A549 (cell line): ENCODE data around the gene CHN1. TPM values are rescaled to one million over a fixed set of nuclear protein-coding genes. Genes with fewer than 3 reads are reported as not detected.
A peak's percentile ranks its signal among the peaks of the same experiment; 100 is the strongest.

Experiments used
- ATAC-seq, 2 experiments: fragments of 200-7000 bp in 1 of 2; fragments of >200 bp in 1 of 2; cut with Nextera tagmentation in 1 of 2; cut with Tn5 transposase in 1 of 2; 3 replicates each; pipeline versions ENCODE4 v1.8.0 to v1.9.1; 2018 to 2020; ENCODE audit warnings: mild to moderate bottlenecking in 1 of 2, moderate library complexity in 1 of 2
- CTCF ChIA-PET: fragments of 300-600 bp; sonication (Branson Sonifier 250); formaldehyde crosslinking; extraction: SDS; loops from one replicate; lab custom pipeline; 2021; ENCODE audit warnings: antibody characterized with exemption, inconsistent platforms; lab: Yijun Ruan, JAX
- POLR2A ChIA-PET: fragments of 350-600 bp; formaldehyde crosslinking; extraction: SDS; loops from one replicate; lab custom pipeline; 2021; ENCODE audit warnings: antibody characterized with exemption, inconsistent platforms; lab: Yijun Ruan, JAX
- DNase-seq, 2 experiments: peaks; one replicate each; pipeline versions ENCODE4 v3.0.0 to v3.0.0-alpha.2; 2011 to 2016; ENCODE audit warnings: low read depth in 1 of 2, low spot score in 1 of 2
- FAIRE-seq: peaks from 2 replicates; lab custom pipeline; 2011; peaks lifted over from hg19 to GRCh38; lab: Jason Lieb, UNC
- H3K27ac ChIP-seq, 2 experiments: fragments of >200 bp; sonication (Bioruptor Twin); formaldehyde crosslinking; 3 replicates each; pipeline ENCODE4 v1.5.1; 2016 to 2017
- H3K4me1 ChIP-seq: fragments of >200 bp; sonication (Bioruptor Twin); formaldehyde crosslinking; 3 replicates; pipeline ENCODE4 v1.6.1; 2016
- H3K4me2 ChIP-seq: fragments of >200 bp; sonication (Bioruptor Twin); formaldehyde crosslinking; 3 replicates; pipeline ENCODE4 v1.6.1; 2016
- H3K4me3 ChIP-seq: fragments of >200 bp; sonication (Bioruptor Twin); formaldehyde crosslinking; 3 replicates; pipeline ENCODE4 v1.5.1; 2016
- H3K9me3 ChIP-seq: fragments of >200 bp; sonication (Bioruptor Twin); formaldehyde crosslinking; 3 replicates; pipeline ENCODE4 v1.6.1; 2016
- CBX2 ChIP-seq: fragments of 200-600 bp; sonication (generic); IDR thresholded peaks from 2 replicates; pipeline ENCODE4 v1.6.1; 2016; ENCODE audit warnings: low read depth, mild to moderate bottlenecking, borderline replicate concordance
- CBX8 ChIP-seq: fragments of 200-600 bp; sonication (generic); IDR thresholded peaks from 2 replicates; pipeline ENCODE4 v1.6.1; 2016
- CHD2 ChIP-seq: fragments of 150-350 bp; IDR thresholded peaks from 2 replicates; pipeline ENCODE4 v1.6.1; 2014; ENCODE audit warnings: low read length; ENCODE audit not compliant: partially characterized antibody
- CHD4 ChIP-seq: fragments of 200-600 bp; sonication (generic); IDR thresholded peaks from 2 replicates; pipeline ENCODE4 v1.6.1; 2016; ENCODE audit warnings: antibody characterized with exemption, mild to moderate bottlenecking, borderline replicate concordance
- EHF ChIP-seq: fragments of 250-450 bp; sonication (Bioruptor Pico); IDR thresholded peaks from 2 replicates; pipeline ENCODE4 v1.5.0; 2020; ENCODE audit warnings: mild to moderate bottlenecking
- EHMT2 ChIP-seq: fragments of 200-600 bp; sonication (generic); IDR thresholded peaks from 2 replicates; pipeline ENCODE4 v1.6.1; 2016; ENCODE audit warnings: antibody characterized with exemption, low read depth, mild to moderate bottlenecking, moderate library complexity
- FOSB ChIP-seq: fragments of 250-450 bp; sonication (Bioruptor Pico); IDR thresholded peaks from 2 replicates; pipeline ENCODE4 v1.5.0; 2020; ENCODE audit warnings: mild to moderate bottlenecking, moderate library complexity
- FOSL2 ChIP-seq, 2 experiments: fragments of 450-650 bp in 1 of 2; fragments of >200 bp in 1 of 2; sonication (Bioruptor Twin) in 1 of 2; formaldehyde crosslinking; IDR thresholded peaks; 2 replicates each; pipeline versions ENCODE4 v1.5.0 to v1.6.1; 2016 to 2020; ENCODE audit warnings: mild to moderate bottlenecking in 1 of 2, moderate library complexity in 1 of 2
- HOXA7 ChIP-seq: fragments of 250-450 bp; sonication (Bioruptor Pico); IDR thresholded peaks from 2 replicates; pipeline ENCODE4 v1.5.0; 2020; ENCODE audit warnings: mild to moderate bottlenecking, moderate library complexity
- HOXB5 ChIP-seq: fragments of 250-450 bp; sonication (Bioruptor Pico); IDR thresholded peaks from 2 replicates; pipeline ENCODE4 v1.5.0; 2020; ENCODE audit warnings: mild to moderate bottlenecking, moderate library complexity
- KDM1A ChIP-seq: fragments of 200-600 bp; sonication (generic); IDR thresholded peaks from 2 replicates; pipeline ENCODE4 v1.6.1; 2016; ENCODE audit warnings: low read depth, mild to moderate bottlenecking
- MAFK ChIP-seq: fragments of 450-650 bp; IDR thresholded peaks from 2 replicates; pipeline ENCODE4 v1.6.1; 2014; ENCODE audit not compliant: partially characterized antibody
- MAZ ChIP-seq: fragments of 150-350 bp; IDR thresholded peaks from 2 replicates; pipeline ENCODE4 v1.6.1; 2014; ENCODE audit warnings: antibody characterized with exemption, low read depth, low read length, borderline replicate concordance
- NFE2L2 ChIP-seq: fragments of 150-350 bp; conservative IDR thresholded peaks from 2 replicates; pipeline ENCODE4 v1.6.1; 2014; ENCODE audit warnings: low read length
- NPAS2 ChIP-seq: fragments of 250-450 bp; sonication (Bioruptor Pico); IDR thresholded peaks from 2 replicates; pipeline ENCODE4 v1.8.0; 2022; ENCODE audit warnings: mild to moderate bottlenecking, moderate library complexity, borderline replicate concordance
- NR3C1 ChIP-seq: fragments of >200 bp; sonication (Bioruptor Twin); formaldehyde crosslinking; IDR thresholded peaks from 3 replicates; pipeline ENCODE4 v1.6.1; 2017
- PHF8 ChIP-seq: fragments of 200-600 bp; sonication (generic); IDR thresholded peaks from 2 replicates; pipeline ENCODE4 v1.6.1; 2016; ENCODE audit warnings: low read depth, mild to moderate bottlenecking, antibody characterized with exemption, moderate library complexity, borderline replicate concordance
- POLR2AphosphoS2 ChIP-seq: conservative IDR thresholded peaks from 2 replicates; pipeline ENCODE4 v1.6.1; 2012; ENCODE audit warnings: low read length, improper control_type of control experiment, inconsistent platforms
- SREBF2 ChIP-seq: fragments of 450-650 bp; IDR thresholded peaks from 2 replicates; pipeline ENCODE4 v1.6.1; 2014; ENCODE audit warnings: mild to moderate bottlenecking, moderate library complexity
- TFCP2L1 ChIP-seq: fragments of 250-450 bp; sonication (Bioruptor Pico); IDR thresholded peaks from 2 replicates; pipeline ENCODE4 v1.5.0; 2021; ENCODE audit warnings: mild to moderate bottlenecking
- TP53 ChIP-seq: fragments of 250-450 bp; sonication (Bioruptor Pico); IDR thresholded peaks from 2 replicates; pipeline ENCODE4 v1.5.0; 2021; ENCODE audit warnings: mild to moderate bottlenecking, moderate library complexity
- ZFP36 ChIP-seq: fragments of 450-650 bp; IDR thresholded peaks from 2 replicates; pipeline ENCODE4 v1.6.1; 2014; ENCODE audit warnings: borderline replicate concordance; ENCODE audit not compliant: partially characterized antibody
- ZNF302 ChIP-seq: fragments of 250-450 bp; sonication (Bioruptor Pico); IDR thresholded peaks from 2 replicates; pipeline ENCODE4 v1.9.0; 2021; ENCODE audit warnings: inconsistent platforms, mild to moderate bottlenecking, moderate library complexity
- WGBS: methylation state at CpG from one replicate; pipeline ENCODE4 v1.1.6; 2017; ENCODE audit errors: missing lambda C conversion rate; 5-methylcytosine and 5-hydroxymethylcytosine counted together
- polyA plus RNA-seq, 4 experiments: library from polyadenylated mRNA; depleted of rRNA in 3 of 4; stranded (reverse); fragments of >200 nt; fragmentation: RNase III in 1 of 4; extraction: RNeasy Plus Mini Kit Qiagen cat#74134 plus additional on column Dnase treatment in 1 of 4; gene quantifications; 2 replicates in 3 of 4; 3 replicates in 1 of 4; pipeline ENCODE4 v1.2.3, GENCODE V29; 2011 to 2017
- TF ChIP-seq, protein P1 (sequence below): fragments of 250-450 bp; sonication (Bioruptor Pico); IDR thresholded peaks from 2 replicates; pipeline ENCODE4 v1.5.0; 2021; ENCODE audit warnings: mild to moderate bottlenecking, moderate library complexity, borderline replicate concordance
- TF ChIP-seq, protein P2 (sequence below): fragments of 250-450 bp; sonication (Bioruptor Pico); IDR thresholded peaks from 2 replicates; pipeline ENCODE4 v1.5.0; 2020; ENCODE audit warnings: low read depth, mild to moderate bottlenecking, moderate library complexity
- TF ChIP-seq, protein P3 (sequence below): IDR thresholded peaks from 2 replicates; pipeline ENCODE4 v1.6.1; 2012
- TF ChIP-seq, protein P4 (sequence below): fragments of >200 bp; sonication (Bioruptor Twin); formaldehyde crosslinking; IDR thresholded peaks from 3 replicates; pipeline ENCODE4 v1.6.1; 2016

The CHN1 gene
- polyA plus RNA-seq, 2 of the 4 experiments (the other 2 are of a cell fraction): 20.9 to 46.6 TPM

DNA sequence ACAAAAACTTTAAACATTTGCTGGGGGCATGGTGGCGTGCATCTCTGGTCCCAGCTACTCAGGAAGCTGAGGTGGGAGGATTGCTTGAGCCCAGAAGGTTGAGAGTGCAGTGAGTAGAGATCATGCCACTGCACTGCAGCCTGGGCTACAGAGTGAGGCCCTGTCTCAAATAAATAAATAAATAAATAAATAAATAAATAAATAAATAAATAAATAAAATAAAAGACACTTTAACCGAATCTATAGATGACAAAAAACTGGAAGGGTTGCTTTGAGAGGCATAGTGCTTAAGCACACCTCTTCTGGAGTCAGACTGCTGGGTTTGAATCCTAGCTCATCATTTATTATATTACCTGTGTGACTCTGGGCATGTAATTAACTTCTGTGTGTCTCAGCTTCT is 21.2 kb upstream of the CHN1 start (continued):
- TF ChIP-seq, protein P1, sequence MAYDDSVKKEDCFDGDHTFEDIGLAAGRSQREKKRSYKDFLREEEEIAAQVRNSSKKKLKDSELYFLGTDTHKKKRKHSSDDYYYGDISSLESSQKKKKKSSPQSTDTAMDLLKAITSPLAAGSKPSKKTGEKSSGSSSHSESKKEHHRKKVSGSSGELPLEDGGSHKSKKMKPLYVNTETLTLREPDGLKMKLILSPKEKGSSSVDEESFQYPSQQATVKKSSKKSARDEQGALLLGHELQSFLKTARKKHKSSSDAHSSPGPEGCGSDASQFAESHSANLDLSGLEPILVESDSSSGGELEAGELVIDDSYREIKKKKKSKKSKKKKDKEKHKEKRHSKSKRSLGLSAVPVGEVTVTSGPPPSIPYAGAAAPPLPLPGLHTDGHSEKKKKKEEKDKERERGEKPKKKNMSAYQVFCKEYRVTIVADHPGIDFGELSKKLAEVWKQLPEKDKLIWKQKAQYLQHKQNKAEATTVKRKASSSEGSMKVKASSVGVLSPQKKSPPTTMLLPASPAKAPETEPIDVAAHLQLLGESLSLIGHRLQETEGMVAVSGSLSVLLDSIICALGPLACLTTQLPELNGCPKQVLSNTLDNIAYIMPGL: no peak
- no peak for TF ChIP-seq NFE2L2
- TF ChIP-seq, all 56 proteins: peak for 0

DNA sequence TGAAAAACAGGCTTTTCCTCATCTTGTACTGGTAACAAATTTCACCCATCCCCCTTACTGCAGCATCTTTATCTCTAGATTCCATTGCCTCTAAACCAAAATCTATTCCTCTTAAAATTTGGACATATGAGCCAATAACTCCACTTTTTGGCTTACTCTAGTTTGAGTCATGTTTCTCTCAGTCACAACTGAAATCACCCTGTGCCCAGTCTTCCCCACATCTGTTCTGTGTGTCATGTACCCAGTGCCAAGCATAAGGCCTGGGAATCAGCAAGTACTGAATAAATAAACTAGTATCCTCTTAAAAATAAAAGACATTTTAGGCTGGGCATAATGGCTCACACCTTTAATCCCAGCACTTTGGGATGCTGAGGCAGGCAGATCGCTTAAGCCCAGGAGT is 20.8 kb upstream of the CHN1 start:
- POLR2A ChIA-PET: no interaction called here
- Histone ChIP-seq H3K4me1 (no peaks in the 10 kb centered on the region), H3K4me3 (no peak overlapping the region), H3K4me2 (no peak overlapping the region), H3K9me3 (no peaks in the 10 kb centered on the region; the same call in 2 of the 3 replicates), H3K27ac (no peak overlapping the region)
- ATAC-seq (no peak), DNase-seq (no peak), FAIRE-seq (no peak)
- CTCF ChIA-PET: no interaction called here
- 87% methylated on average over 1 of the region's 1 CpG for WGBS
- TF ChIP-seq HOXB5 (CRISPR knock-in tag) (no peak), NPAS2 (CRISPR knock-in tag) (no peak), PHF8 (no peak), ZNF302 (CRISPR knock-in tag) (no peak), HOXA7 (CRISPR knock-in tag) (no peak), POLR2AphosphoS2 (no peak), SREBF2 (no peak), CHD4 (no peak), EHF (CRISPR knock-in tag) (no peak), FOSL2 (IDR thresholded peaks at IDR 0.05) (no peak), FOSL2 (CRISPR knock-in tag; IDR thresholded peaks at IDR 0.05) (no peak), KDM1A (no peak), FOSB (CRISPR knock-in tag) (no peak)
- TF ChIP-seq, protein P2, sequence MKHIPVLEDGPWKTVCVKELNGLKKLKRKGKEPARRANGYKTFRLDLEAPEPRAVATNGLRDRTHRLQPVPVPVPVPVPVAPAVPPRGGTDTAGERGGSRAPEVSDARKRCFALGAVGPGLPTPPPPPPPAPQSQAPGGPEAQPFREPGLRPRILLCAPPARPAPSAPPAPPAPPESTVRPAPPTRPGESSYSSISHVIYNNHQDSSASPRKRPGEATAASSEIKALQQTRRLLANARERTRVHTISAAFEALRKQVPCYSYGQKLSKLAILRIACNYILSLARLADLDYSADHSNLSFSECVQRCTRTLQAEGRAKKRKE (CRISPR knock-in tag): no peak

DNA sequence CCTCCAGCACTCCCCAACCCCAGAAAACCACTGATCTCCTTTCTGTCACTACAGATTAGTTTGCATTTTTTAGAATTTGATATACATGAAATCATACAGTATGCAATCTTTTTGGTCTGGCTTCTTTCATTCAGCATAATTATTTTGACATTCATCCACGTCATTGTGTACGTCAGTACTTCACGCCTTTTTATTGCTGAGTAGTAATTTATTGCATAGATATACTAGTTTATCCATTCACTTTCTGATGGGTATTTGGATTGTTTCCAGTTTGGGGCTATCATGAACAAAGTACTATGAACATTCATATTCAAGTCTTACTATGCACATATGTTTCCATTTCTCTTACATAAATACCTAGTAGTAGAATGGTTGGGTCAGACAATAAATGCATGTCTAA is 20.1 kb upstream of the CHN1 start:
- ATAC-seq (no peak), FAIRE-seq (no peak)
- POLR2A ChIA-PET: no interaction called here
- 89% methylated on average over 3 of the region's 3 CpGs for WGBS
- TF ChIP-seq MAFK (peak; percentile 60), MAZ (no peak), CBX8 (no peak), ZFP36 (no peak)
- TF ChIP-seq, all 56 proteins: peak for 1
- H3K27ac ChIP-seq: no peak overlapping the region
- no peaks in the 10 kb centered on the region for H3K4me1 ChIP-seq
- H3K9me3 ChIP-seq: no peaks in the 10 kb centered on the region; the same call in 2 of the 3 replicates
- H3K4me2 ChIP-seq: no peak overlapping the region
- no peak for DNase-seq
- CTCF ChIA-PET: no interaction called here
- no peak overlapping the region for H3K4me3 ChIP-seq

DNA sequence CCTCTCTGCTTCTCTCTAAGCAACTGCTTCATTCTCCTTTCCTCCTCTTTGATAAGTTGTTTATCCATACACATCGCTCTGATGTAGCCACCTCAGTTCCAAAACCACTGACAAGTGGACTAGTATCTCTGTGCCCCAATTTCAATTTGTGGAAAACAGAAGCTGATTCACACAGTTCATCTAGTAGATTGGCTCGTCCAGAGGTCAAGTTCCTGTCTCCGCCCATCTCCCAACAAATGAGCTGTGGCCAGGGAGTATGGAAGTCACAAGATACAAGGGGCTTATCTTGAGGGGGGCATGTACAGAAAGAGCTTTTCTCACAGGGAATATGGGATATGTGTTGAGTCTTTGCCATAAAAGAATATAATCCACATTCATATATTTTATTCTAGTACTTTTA is 17.7 kb upstream of the CHN1 start:
- FAIRE-seq: no peak
- Histone ChIP-seq H3K4me1 (no peaks in the 10 kb centered on the region), H3K4me3 (no peak overlapping the region), H3K4me2 (no peak overlapping the region), H3K9me3 (no peaks in the 10 kb centered on the region; the same call in 2 of the 3 replicates), H3K27ac (no peak overlapping the region)
- WGBS: 79% methylated on average over 3 of the region's 3 CpGs
- no peak for ATAC-seq
- no peak for DNase-seq
- ChIA-PET CTCF (interaction anchor here (1.4 kb wide), 1 partner anchor 8 kb away, joined by 3 read pairs; no protein-coding TSS in a partner anchor), POLR2A (no interaction called here)
- TF ChIP-seq CHD2 (no peak), EHMT2 (no peak), CBX8 (no peak), TFCP2L1 (CRISPR knock-in tag) (no peak), CBX2 (no peak), TP53 (CRISPR knock-in tag) (no peak), NR3C1 (no peak), ZNF302 (CRISPR knock-in tag) (no peak)
- TF ChIP-seq, protein P3, sequence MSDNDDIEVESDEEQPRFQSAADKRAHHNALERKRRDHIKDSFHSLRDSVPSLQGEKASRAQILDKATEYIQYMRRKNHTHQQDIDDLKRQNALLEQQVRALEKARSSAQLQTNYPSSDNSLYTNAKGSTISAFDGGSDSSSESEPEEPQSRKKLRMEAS: no peak
- TF ChIP-seq, protein P4, sequence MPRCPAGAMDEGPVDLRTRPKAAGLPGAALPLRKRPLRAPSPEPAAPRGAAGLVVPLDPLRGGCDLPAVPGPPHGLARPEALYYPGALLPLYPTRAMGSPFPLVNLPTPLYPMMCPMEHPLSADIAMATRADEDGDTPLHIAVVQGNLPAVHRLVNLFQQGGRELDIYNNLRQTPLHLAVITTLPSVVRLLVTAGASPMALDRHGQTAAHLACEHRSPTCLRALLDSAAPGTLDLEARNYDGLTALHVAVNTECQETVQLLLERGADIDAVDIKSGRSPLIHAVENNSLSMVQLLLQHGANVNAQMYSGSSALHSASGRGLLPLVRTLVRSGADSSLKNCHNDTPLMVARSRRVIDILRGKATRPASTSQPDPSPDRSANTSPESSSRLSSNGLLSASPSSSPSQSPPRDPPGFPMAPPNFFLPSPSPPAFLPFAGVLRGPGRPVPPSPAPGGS: no peak
